Measurements from ENCODE around the gene PDE9A.

DNA sequence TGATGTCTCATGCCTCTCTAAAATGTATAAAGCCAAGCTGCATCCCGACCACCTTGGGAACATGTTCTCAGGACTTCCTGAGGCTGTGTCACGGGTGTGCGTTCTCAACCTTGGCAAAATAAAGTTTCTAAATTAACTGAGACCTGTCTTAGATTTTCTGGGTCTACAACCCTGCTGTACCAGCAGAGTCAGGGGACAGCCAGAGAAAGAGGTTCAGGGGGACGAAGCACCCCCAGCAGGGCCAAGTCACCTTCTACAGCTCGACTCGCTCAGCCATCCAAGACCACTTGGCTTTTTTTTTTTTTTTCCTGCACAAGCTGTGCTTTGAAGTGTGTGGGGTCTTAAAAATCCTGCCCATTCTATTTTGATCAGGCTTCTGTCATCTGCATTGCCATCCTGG lies 28.5 kb upstream of the PDE9A start:
- TF ChIP-seq, protein P1, sequence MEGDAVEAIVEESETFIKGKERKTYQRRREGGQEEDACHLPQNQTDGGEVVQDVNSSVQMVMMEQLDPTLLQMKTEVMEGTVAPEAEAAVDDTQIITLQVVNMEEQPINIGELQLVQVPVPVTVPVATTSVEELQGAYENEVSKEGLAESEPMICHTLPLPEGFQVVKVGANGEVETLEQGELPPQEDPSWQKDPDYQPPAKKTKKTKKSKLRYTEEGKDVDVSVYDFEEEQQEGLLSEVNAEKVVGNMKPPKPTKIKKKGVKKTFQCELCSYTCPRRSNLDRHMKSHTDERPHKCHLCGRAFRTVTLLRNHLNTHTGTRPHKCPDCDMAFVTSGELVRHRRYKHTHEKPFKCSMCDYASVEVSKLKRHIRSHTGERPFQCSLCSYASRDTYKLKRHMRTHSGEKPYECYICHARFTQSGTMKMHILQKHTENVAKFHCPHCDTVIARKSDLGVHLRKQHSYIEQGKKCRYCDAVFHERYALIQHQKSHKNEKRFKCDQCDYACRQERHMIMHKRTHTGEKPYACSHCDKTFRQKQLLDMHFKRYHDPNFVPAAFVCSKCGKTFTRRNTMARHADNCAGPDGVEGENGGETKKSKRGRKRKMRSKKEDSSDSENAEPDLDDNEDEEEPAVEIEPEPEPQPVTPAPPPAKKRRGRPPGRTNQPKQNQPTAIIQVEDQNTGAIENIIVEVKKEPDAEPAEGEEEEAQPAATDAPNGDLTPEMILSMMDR (IDR thresholded peaks at IDR 0.05), result no peak
- no peak for TF ChIP-seq POLR2A (IDR thresholded peaks at IDR 0.05)
